Left renal pelvis (tissue), 4 donors: Measurements from ENCODE around the gene WFDC1. TPM values are rescaled to one million over a fixed set of nuclear protein-coding genes. Genes with fewer than 3 reads are reported as not detected.

Experiments used
- DNase-seq, 4 donors: peaks; one replicate each; pipeline ENCODE4 v3.0.0-alpha.2; 2013; ENCODE audit warnings: low read depth in 4 of 4, low spot score in 3 of 4
- polyA plus RNA-seq, 4 donors: library from polyadenylated mRNA; unstranded; fragments of 120-200 nt; gene quantifications; one replicate each; pipeline ENCODE4 v1.2.1, GENCODE V29; 2013; ENCODE audit not compliant: insufficient read length in 4 of 4

Gene WFDC1
- polyA plus RNA-seq, 4 donors = 2.4 to 5.0 (median 3.7) TPM

- DNase-seq = no peak
These were observed 5.2 kb downstream of the WFDC1 start for GRCh38 chr16:84299734-84300440.

GRCh38 chr16:84302111-84302954 lies 7.7 kb downstream of the WFDC1 start:
- no peak for DNase-seq

GRCh38 chr16:84303023-84303422 lies 8.3 kb downstream of the WFDC1 start:
- no peak for DNase-seq

GRCh38 chr16:84303516-84303915 lies 8.8 kb downstream of the WFDC1 start:
- DNase-seq = no peak

- DNase-seq = no peak
These were observed 11.9 kb downstream of the WFDC1 start for GRCh38 chr16:84306564-84306963.

GRCh38 chr16:84307209-84307954 lies 12.7 kb downstream of the WFDC1 start:
- DNase-seq = no peak

- peak in 1 of 4 donors; percentile 27 for DNase-seq
These were observed 13.4 kb downstream of the WFDC1 start for GRCh38 chr16:84308120-84308519.

- no peak for DNase-seq
These were observed 16.0 kb downstream of the WFDC1 start for GRCh38 chr16:84310642-84311041.

- DNase-seq = no peak
These were observed 18.2 kb downstream of the WFDC1 start for GRCh38 chr16:84312783-84313382.

- DNase-seq = no peak
These were observed 19.2 kb downstream of the WFDC1 start for GRCh38 chr16:84313921-84314320.

GRCh38 chr16:84314373-84314772 lies 19.7 kb downstream of the WFDC1 start:
- DNase-seq = no peak

GRCh38 chr16:84314814-84315213 lies 20.1 kb downstream of the WFDC1 start:
- no peak for DNase-seq

- no peak for DNase-seq
These were observed 20.7 kb downstream of the WFDC1 start for GRCh38 chr16:84315422-84315821.

GRCh38 chr16:84318091-84318975 lies 23.7 kb downstream of the WFDC1 start:
- DNase-seq = no peak

GRCh38 chr16:84319146-84319760 lies 24.6 kb downstream of the WFDC1 start:
- DNase-seq = no peak

GRCh38 chr16:84320511-84320910 lies 25.8 kb downstream of the WFDC1 start:
- no peak for DNase-seq

GRCh38 chr16:84321932-84322331 lies 27.3 kb downstream of the WFDC1 start:
- no peak for DNase-seq

- no peak for DNase-seq
These were observed 28.1 kb downstream of the WFDC1 start for GRCh38 chr16:84322749-84323148.

GRCh38 chr16:84323606-84324005 lies 28.9 kb downstream of the WFDC1 start:
- DNase-seq = no peak
